AG20443 (cell line): Measurements from ENCODE around the gene SART3.
"Not testable (repeated sequence)": the region's sequence is repeated elsewhere in the genome, so short reads cannot be mapped to it uniquely, and the experiment has no call there.

Experiments used
- DNase-seq: peaks from one replicate; pipeline ENCODE4 v3.0.0; 2012; ENCODE audit warnings: low spot score, mixed read lengths

Gene SART3

DNA sequence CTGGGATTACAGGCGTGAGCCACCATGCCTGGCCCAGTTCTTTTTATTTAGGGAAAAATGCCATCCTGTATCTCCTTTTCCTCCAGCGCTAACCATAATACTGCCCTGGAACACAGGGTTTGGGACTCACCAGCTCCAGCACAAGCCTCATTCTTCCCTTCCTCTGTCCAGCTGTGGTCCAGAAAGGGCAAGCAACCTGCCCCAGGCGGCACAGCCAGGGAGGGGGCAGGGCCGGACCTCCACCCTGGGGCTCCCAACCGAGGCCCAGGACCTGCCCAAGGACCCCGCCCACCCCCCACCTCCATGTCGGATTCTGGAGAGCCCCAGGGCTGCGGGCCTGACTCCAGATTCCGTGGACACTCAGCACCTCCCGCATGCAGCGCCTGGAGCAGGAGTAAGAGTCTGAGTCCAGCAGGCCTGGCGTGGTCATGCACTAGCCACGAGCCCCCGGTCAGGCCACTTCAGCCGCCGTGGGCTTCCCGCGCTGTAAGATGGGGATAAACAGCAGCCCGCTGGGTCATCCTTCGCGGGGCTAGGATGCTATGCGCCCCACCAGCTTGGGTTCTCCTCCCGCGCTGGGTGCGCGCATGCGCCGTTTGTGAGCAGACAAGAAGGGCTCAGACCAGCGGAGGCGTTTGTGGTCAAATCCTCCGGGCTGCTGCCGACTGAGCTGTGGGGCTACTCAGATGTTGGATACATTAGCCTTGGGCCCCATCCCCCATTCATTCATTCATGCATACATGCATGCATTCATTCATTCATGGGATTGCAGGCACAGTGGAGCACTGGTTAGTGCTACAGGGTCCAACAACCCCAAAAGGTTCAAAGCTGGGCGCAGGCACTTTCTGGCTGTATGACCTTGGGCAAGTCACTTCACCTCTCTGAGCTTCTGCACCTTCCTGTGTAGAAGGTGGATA is 20.6 kb upstream of the SART3 start:
- DNase-seq: no peak

DNA sequence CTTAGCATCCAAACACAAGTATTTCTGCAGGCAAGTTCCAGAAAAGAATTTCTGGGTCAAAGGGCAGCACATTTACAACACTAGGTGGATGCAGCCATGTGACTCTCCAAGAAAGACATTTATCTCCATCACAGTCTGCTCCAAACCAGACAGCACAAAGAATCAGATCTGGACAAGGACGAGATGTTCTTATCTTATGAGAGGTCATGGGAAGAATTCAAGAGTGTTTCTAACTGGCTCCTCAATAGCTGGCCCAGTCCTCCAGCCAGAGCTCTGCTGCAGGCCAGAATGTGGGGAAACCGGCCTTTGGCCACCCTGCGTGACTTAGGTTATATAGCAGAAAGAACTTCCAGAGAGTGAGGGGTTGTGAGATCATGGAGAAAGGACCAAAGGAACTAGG is 19.6 kb upstream of the SART3 start:
- no peak for DNase-seq

DNA sequence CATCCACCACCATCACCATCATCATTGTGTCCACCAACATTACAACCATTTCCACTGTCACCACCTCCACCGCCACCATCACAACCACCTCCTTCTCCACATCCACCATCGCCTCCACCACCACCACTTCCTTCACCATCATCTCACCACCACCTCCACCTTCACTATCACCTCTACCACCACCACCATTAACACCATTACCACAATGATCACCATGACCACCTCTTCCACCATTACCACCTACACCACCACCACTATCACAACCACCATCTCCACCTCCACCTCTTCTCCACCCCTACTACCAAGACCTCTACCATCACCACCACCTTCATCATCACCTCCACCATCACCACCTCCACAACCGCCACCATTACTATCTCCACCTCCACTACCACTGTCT is 17.8 kb upstream of the SART3 start:
- no peak for DNase-seq

DNA sequence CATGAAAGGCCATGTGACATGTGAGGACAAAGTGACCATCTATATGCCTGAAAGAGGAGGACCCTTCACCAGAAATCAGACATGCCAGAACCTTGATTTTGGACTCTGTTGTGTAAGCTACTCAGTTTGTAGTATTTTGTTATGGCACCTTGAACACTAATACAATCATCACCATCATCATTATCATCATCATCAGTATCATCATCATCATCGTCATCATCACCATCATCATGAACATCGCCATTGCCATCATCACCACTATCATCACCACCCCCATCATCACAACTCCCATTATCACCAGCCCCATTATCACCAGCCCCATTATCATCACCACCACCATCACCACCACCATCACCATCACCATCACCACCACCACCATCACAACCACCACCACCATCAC is 17.3 kb upstream of the SART3 start:
- no peak for DNase-seq

DNA sequence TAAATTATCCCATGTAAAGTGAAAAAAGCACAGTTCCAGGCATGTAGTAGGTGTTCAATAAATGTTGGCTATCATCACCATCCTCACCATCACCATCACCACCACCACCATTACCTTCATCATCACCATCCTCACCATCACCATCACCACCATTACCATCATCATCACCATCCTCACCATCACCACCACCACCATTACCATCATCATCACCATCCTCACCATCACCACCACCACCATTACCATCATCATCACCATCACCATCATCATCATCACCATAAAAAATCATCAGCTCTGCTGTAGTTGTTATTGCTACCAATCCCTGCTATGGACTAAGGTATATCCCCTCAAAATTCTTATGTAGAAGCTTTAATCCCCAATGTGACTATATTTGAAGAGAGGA is 16.5 kb upstream of the SART3 start:
- DNase-seq: no peak

DNA sequence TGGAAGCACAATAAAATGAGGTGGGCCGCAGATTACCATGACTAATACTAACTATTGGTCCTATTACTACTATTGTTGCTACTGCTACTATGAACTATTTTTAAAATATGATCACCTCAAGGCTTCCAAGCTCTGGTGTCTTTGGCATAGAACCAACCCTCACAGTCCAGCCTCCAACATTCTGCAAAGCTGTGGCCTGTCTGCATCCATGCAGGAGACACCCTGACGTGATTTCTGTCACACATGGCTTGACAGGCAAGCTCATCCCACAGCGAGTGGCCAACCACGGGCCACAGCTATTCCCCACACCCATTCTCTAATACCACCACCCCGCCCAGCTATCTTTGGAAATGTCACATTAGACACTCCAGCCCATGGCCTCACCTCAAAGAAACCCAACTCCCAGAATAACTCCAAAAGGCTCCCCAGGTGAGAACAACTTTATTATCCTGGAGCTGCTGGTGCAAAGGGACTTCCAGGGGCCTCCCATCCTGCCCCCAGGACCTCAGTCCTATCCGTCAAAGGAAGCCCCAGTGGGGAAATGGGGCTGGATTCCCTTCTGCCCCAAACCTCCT is 15.8 kb upstream of the SART3 start:
- no peak for DNase-seq

DNA sequence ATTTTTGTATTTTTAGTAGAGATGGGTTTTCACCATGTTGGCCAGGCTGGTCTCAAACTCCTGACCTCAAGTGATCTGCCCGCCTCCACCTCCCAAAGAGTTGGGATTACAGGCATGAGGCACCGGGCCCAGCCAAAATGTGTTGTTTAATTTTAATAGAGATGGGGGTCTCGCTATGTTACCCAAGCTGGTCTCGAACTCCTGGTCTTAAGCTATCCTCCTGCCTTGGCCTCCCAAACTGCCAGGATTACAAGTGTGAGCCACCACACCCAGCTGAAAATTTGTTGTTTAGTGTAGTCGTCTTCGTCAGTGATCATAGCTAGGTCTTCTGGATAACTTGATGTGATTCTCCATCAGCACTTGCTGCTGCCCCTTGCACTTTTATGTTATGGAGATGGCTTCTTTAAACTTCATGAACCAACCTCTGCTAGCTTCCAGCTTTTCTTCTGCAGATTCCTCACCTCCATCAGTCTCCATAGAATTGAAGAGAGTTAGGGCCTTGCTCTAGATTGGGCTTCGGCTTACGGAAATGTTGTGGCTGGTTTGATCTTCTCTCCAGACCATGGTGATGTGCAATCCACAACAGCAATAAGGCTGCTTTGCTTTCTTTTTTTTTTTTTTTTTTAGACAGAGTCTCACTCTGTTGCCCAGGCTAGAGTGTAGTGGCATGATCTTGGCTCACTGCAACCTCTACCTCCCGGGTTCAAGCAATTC is 14.4 kb upstream of the SART3 start:
- no peak for DNase-seq

DNA sequence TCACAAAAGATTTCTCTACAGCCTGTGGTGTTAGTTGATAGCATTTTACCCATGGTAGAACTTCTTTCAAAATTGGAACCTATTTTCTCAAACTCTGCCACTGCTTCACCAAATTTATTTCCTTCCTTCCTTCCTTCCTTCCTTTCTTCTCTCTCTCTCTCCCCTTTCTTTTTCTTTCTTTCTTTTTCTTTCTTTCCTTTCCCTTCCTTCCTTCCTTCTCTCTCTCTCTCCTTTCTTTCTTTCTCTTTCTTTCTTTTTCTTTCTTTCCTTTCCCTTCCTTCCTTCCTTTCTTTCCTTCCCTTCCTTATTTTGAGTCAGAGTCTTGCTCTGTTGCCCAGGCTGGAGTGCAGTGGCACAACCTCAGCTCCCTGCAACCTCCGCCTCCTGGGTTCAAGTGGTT is 13.3 kb upstream of the SART3 start:
- DNase-seq: not testable (repeated sequence)

DNA sequence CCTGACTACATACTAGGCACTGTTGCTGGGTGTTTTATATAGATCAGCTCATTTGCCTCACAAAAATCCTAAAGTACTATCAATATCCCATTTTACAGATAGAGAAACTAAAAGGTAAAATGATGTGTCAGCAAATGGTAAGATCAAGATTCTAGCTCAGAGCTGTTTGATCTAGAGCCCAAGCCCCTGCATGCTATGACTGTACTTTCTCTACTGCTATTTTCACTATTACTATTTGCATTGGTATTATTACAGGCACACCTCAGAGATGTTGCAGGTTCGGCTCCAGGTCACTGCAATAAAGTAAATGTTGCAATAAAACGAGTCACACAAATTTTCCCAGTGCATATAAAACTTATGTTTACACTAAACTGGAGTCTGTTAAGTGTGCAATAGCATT is 12.3 kb upstream of the SART3 start:
- no peak for DNase-seq

DNA sequence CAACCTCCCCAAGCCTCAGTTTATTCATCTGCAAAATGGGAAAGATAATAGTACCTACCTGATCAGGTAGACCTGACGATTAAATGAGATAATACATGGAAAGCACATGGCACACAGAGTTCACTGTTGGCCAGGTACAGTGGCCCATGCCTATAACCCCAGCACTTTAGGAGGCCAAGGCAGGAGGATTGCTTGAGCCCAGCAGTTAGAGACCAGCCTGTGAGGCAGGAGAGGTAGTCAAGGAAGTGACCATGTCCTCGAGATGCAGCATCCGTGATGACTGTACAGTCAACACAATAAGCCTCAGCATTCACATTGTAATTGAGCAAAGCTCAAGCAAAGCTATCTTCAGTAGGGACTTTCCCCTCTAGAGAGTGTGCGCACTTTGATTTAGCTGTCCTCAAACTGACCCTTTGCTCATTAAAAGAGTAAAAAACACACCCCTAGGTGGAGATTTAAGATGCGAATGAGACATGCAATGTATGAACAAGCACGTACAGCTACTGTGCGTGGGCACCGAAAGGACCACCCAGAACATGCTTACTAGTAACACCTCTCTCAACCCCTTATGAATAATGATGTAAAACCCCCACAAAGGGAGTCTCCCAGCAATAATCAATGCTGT is 11.3 kb upstream of the SART3 start:
- no peak for DNase-seq

DNA sequence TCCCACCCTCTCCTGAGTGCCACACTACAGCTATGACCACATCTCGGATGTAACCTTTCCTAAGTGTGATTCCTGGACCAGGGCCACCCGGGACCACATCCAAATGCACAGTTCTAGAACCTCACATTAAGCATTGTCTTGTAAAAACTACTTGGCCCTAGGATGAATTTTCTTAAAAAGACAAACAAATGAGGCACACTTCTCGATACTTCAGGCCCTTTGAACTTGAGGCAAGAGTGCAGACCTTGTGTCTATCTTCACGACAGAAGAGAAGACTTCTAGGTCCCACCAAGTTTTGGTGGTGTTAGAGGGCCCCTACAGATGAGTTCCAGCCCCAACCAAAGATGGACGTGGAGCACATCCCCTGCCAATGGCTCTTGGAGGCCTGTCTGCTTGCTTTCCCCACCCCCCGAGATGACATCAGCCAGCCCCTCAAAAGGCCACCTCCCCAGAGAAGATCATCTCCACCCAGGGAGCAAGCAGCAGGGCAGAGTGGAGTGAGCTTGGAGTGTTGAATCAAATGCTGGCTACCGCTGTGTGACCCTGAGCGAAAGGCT is 10.7 kb upstream of the SART3 start:
- no peak for DNase-seq

DNA sequence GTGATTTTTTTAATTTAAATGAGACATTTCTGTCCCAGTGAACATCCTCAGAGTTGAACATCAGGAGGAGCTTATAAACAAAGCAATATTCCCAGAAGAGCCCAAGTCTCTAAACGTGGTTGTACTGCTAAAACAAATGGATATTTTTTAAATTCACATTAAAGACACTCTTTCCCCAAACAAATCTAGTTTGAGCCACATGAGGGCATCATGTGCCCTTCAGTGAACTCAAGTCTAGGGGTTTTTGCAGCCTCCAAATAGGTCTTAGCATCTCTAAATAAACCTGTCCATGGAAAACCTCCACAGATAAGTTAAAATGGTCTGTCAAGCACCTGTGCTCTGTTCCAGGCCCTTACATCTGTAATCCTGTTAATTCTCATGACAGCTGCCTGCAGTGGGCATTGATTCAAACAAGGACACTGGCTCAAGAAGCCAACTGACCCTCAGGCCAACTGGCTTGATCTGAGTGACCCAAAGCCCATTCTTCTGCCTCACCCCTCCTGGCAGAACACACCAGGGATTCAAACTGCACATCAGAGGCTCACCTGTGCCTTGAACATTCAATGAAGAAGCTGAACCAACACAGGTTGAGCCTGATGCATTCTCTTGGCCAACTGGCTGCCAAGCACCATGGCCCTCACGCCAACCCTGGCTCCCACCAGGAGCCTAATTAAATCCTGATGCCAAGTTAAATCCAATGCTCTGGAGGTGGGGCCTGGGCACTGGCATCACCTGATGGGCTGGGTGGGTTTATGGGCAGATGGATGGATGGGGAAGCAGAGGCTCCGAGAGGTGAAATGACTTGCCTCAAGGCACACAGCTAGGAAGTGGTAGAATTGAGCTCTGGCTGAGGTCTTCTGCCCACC is 10.0 kb upstream of the SART3 start:
- peak; percentile 42 for DNase-seq

DNA sequence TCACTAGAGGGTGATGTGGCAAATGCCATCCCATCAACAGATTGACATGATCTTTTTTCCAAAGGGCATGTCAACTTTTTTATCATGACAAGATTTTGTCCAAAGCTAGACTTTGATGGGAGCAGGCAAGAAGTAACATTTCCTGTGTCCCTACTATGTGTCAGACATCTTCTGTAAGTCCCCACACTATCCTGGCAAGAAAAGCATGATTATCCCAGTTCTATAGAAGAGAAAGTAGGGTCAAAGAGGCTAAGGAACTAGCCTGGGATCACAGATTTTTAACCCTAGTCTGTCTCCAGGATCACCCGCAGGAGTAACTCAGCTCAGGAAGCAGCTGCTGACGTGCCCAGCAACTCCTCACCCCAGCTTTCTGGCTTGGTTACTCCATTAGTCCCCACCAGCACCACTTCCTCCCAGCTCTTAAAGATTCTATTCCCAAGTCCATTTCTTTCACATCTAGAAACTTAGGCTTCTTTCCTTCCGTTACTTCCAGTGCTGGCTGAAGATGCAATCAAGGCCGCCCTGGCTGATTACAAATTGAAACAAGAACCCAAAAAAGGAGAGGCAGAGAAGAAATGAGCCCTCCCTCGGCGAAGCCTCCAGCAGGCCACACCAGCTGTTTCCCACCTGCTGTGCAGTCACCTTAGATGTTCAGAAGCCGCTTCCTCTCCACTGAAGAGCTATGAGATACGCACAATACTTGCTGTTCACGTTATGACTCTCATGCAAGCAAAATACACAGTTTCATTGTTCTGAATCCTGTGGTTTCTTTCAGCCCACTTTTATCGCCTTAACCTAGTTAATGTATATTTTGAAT is 7.6 kb upstream of the SART3 start:
- DNase-seq: no peak

DNA sequence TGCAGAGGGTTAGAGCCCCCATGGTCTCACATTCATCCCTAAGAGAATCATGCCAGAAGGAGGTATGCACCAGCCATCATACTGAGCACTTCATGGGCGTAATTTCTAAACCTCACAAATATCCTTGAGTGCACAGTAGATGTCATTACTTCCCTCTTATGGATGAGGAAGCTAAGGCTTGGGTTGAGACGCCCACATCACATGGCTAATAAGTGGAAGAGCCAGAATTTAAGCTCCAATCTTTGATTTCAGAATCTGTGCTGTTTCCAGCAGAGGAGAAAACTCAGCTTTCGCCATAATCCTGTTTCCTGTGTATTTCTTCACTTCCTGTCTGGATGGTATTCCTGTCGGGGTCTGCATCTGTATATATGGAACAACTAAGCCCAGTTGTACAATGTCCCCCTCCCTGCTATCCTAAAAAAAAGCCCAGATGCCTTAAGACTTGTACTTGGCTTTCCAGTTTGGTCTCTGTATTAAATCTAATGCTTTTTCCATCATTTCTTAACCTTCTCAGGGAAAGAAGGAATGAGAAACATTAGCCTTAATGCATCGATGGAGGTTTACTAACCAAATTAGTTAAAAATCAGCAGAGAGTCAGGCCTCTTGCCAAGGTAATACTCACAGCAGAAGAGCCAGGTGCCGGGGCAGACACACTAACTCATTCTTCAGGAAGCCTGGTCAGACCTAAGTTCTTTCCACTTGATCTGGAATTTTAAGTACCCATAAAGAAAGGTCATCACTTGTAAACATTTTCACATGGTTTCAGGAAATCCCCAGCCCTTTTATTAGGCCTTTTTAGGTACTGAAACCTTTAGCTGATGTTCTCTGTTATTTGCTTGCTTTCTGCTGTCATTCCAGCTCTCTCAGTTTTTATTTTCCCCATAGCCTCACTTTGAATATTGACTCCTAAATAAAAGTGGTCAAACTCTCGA is 6.7 kb upstream of the SART3 start:
- DNase-seq: no peak

DNA sequence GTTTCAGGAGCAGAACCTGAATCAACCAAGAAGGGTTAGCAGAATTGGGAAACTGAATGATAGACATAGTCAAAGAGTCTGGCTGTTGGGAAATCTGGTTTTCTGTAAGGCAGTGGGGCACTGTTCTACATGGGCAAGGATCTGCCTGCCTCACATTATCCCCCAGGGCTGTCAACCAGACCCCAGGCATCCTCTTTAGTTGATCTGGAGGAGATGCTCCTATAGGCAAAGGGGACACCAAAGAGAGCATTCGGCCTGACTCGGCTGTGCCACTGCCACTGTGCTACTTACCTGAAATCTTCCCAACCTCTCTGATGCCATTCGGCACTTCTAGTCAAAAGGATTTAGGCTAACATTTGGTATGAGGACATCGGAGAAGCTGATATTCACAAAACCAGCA is 5.5 kb upstream of the SART3 start:
- no peak for DNase-seq

DNA sequence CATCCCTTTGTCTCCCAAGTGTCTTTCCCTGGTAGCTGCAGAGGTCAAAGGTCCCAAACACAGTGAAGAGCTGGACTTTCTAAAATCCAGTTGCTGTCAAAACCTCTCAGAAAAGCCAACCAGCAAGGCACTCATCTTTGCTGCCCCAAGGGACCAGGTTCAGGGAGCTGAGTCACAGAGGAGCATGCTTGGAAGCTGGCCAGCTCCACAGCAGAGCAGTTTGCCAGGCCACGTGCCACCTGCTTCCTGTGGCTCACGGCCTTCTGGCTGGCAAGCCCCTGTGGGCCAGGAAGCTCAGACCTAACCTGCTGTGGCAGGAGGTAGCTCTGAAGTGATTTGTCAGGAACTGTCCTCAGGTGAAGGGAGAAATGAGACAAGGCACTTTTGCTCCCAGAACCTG is 5.0 kb upstream of the SART3 start:
- DNase-seq: peak; percentile 42

DNA sequence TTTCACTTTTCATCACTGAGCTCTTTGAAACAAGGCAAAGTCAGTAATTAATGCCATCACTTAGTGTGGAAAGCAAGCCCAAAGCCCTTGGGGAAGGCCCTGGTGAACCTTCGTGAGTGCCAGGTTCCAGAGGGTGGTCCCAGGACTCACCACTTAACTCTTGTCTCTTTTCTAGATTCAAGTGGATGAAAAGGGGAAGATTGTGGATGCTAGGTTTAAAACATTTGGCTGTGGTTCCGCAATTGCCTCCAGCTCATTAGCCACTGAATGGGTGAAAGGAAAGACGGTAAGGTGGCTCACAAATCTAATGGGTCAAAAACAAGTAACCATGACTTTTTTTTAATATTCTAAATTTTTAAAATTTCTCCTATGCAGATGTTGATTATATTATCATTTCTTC is 4.2 kb upstream of the SART3 start:
- DNase-seq: no peak

DNA sequence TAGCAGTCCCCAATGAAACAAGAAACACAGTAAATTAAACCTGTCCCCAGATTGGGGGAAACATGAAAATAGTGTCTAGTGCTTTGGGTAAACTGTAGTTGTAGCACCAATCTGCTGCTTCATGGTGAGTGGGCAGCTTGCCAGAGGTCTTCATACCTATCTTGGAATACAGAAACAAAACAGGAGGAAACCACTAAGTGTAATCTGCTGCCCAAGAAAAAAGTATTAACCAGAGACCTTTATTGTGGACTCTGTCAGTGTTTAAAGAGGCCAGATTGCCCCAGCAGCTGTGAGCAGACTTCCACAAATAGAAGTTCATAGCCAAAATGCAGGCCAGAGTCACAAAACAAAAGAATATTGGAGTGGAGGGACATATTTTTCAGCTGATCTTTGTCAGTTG is 3.8 kb upstream of the SART3 start:
- no peak for DNase-seq

DNA sequence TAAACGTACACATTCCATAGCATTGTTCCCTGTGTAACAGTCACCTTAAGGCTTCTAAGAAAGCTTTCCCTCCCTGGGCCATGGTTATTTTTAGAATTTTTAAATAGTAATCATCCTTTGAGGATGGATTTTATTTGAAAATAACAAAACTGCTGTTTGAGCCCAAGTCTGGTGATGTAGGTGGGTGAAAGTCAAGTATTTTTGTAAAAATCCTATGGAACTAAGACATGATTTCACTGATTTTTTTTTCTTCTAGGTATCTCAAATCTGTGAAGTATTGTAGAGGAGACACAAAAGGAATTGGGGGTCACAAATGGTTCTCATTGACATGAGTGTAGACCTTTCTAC is 2.8 kb upstream of the SART3 start:
- DNase-seq: no peak
